ENCODE measurements around the gene LYST.

DNA sequence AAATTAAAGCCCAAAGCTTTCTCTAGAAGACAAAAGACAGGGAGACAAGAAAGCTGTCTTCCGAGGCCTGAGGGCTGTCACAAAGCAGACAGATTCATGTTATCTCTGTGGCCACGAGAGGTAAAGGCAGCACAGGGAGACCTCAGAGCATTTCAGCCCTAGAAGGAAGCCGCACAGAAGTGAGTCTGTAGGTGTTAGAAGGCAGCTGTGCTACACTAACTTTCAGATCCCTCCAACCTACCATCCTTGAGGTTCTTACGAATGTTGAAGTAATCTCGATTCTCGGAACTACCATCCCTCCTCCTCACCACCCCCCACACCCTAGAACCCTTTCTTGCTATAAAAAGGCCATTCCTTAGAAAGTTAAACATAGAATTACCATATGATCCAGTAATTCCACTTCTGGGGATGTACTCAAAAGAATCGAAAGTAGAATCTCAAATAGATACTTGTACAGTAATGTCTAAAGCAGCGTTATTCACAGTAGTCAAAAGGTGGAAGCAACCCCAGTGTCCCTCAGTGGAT, 21.5 kb upstream of the LYST start:
- TF ChIP-seq CTCF (IDR thresholded peaks at IDR 0.05) (no peak), POLR2A (IDR thresholded peaks at IDR 0.05) (no peak)
